Tracheal epithelial cell (primary cell): ENCODE results near the gene RNF157. TPM values are rescaled to one million over a fixed set of nuclear protein-coding genes. Genes with fewer than 3 reads are reported as not detected.

Experiments
- total RNA-seq: library from RNA; depleted of rRNA; stranded (reverse); fragments of >200 nt; gene quantifications from 2 replicates; pipeline ENCODE4 v1.2.1, GENCODE V29; 2014

RNF157 gene
- under 0.01 TPM in 1 of 2 replicates, not detected in the other for total RNA-seq

GRCh38 chr17:76240461-76241203 is at the start of gene RNF157:
Gene RNF157 (minus strand): TSS chr17:76240493. CDS start chr17:76240240, 253 bp downstream.

GRCh38 chr17:76264755-76265623 is 24.7 kb upstream of the RNF157 start, which contains the start of gene UBALD2:
Gene UBALD2 (plus strand): TSS chr17:76265348. CDS start chr17:76265506, 158 bp downstream.

GRCh38 chr17:76141212-76142038 is 98.9 kb downstream of the RNF157 start, which contains the start of gene FOXJ1:
Gene FOXJ1 (minus strand): TSS chr17:76141245. CDS start chr17:76140395, 850 bp downstream.

GRCh38 chr17:76103274-76104139 is 136.8 kb downstream of the RNF157 start, which contains the start of gene EXOC7:
Gene EXOC7 (minus strand): TSS chr17:76103787. CDS start chr17:76103692, 95 bp downstream.

Other genes starting within 250 kb of the RNF157 start
- 0.21 and 1.2 TPM in 2 replicates for gene CDK3, start 239.6 kb downstream of the RNF157 start, total RNA-seq
- 28.2 and 44.8 TPM in 2 replicates for gene EVPL, start 213.2 kb downstream of the RNF157 start, total RNA-seq
- 35.9 and 47.3 TPM in 2 replicates for gene SRP68, start 168.0 kb downstream of the RNF157 start, total RNA-seq
- 0.21 TPM in 1 of 2 replicates, not detected in the other for gene GALR2, start 165.7 kb downstream of the RNF157 start, total RNA-seq
- gene ZACN, start 161.3 kb downstream of the RNF157 start, total RNA-seq = not detected in 2 replicates
- 39.9 and 71.1 TPM in 2 replicates for gene EXOC7, start 136.7 kb downstream of the RNF157 start, total RNA-seq
- 0.24 TPM in 1 of 2 replicates, not detected in the other for gene FOXJ1, start 99.2 kb downstream of the RNF157 start, total RNA-seq
- gene UBALD2, start 24.9 kb upstream of the RNF157 start, total RNA-seq = 4.7 and 5.3 TPM in 2 replicates
- 1.3 and 4.1 TPM in 2 replicates for gene QRICH2, start 67.8 kb upstream of the RNF157 start, total RNA-seq
- gene PRPSAP1, start 113.4 kb upstream of the RNF157 start, total RNA-seq = 29.2 and 47.7 TPM in 2 replicates
- 55.6 and 304 TPM in 2 replicates for gene SPHK1, start 144.1 kb upstream of the RNF157 start, total RNA-seq
- gene UBE2O, start 212.7 kb upstream of the RNF157 start, total RNA-seq = 14.1 and 17.1 TPM in 2 replicates
- not detected in 2 replicates for gene AANAT, start 227.1 kb upstream of the RNF157 start, total RNA-seq